Measurements from ENCODE around the gene SNTG2.

GRCh38 chr2:1091895-1092585 is 141.4 kb downstream of the SNTG2 start:
- TF ChIP-seq ZFX (IDR thresholded peaks at IDR 0.05; ENCODE audit: borderline replicate concordance) (no peak), CTCF (IDR thresholded peaks at IDR 0.05) (no peak)

Measured in 22Rv1 (cell line).